Activated CD4-positive, CD25-positive, alpha-beta regulatory T cell treated with anti-CD3 and anti-CD28 coated beads, Interleukin-2, amount 50 U/mL, for 72 hours (primary cell): ENCODE data around the gene SLC27A3.

ENCODE experiments used
- DNase-seq: peaks from one replicate; pipeline ENCODE4 v3.0.0; 2021

Gene SLC27A3

GRCh38 chr1:153774780-153775457 lies at the start of gene SLC27A3:
TSS of gene SLC27A3 (plus strand) at chr1:153775407. CDS start at chr1:153775498, 91 bp downstream.
- DNase-seq = no peak

GRCh38 chr1:153727463-153728304 lies 47.5 kb upstream of the SLC27A3 start, which contains the start of gene INTS3:
TSS of gene INTS3 (plus strand) at chr1:153728050. CDS start at chr1:153728635, 585 bp downstream.
- peak; percentile 97 for DNase-seq

- peak; percentile 47 for DNase-seq
Observed at GRCh38 chr1:153728305-153729066, 46.7 kb upstream of the SLC27A3 start.

- no peak for DNase-seq
Observed at GRCh38 chr1:153730468-153730988, 44.7 kb upstream of the SLC27A3 start.

- no peak for DNase-seq
Observed at GRCh38 chr1:153733970-153734369, 41.2 kb upstream of the SLC27A3 start.

- DNase-seq = no peak
Observed at GRCh38 chr1:153734396-153735089, 40.7 kb upstream of the SLC27A3 start.

- no peak for DNase-seq
Observed at GRCh38 chr1:153735090-153735420, 40.2 kb upstream of the SLC27A3 start.

- DNase-seq = no peak
Observed at GRCh38 chr1:153741986-153742385, 33.2 kb upstream of the SLC27A3 start.

- DNase-seq = no peak
Observed at GRCh38 chr1:153742411-153743142, 32.6 kb upstream of the SLC27A3 start.

- no peak for DNase-seq
Observed at GRCh38 chr1:153745417-153745816, 29.8 kb upstream of the SLC27A3 start.

GRCh38 chr1:153746174-153746573 lies 29.0 kb upstream of the SLC27A3 start:
- DNase-seq = no peak

- DNase-seq = no peak
Observed at GRCh38 chr1:153748903-153749302, 26.3 kb upstream of the SLC27A3 start.

GRCh38 chr1:153749408-153750005 lies 25.7 kb upstream of the SLC27A3 start:
- peak; percentile 73 for DNase-seq

GRCh38 chr1:153750026-153750995 lies 24.9 kb upstream of the SLC27A3 start:
- no peak for DNase-seq

GRCh38 chr1:153752072-153752471 lies 23.1 kb upstream of the SLC27A3 start:
- no peak for DNase-seq

GRCh38 chr1:153752571-153753195 lies 22.5 kb upstream of the SLC27A3 start:
- DNase-seq = no peak

GRCh38 chr1:153754266-153754665 lies 20.9 kb upstream of the SLC27A3 start:
- DNase-seq = no peak

GRCh38 chr1:153760440-153760839 lies 14.8 kb upstream of the SLC27A3 start:
- DNase-seq = no peak

- DNase-seq = no peak
Observed at GRCh38 chr1:153763365-153764225, 11.6 kb upstream of the SLC27A3 start.
